NK-92 treated with Interleukin-12 subunit alpha and Interleukin-12 subunit beta, amount 100 ng/mL, for 24 hours (cell line): ENCODE results near the gene ABHD15.

Experiments
- DNase-seq: peaks from one replicate; lab custom pipeline; 2025; lab: John Stamatoyannopoulos, UW

ABHD15 gene

GRCh38 chr17:29582254-29582765 is 15.5 kb upstream of the ABHD15 start:
- DNase-seq, result no peak

- no peak for DNase-seq
Observed at GRCh38 chr17:29581583-29582253, 14.9 kb upstream of the ABHD15 start.

GRCh38 chr17:29579866-29580771 is 13.3 kb upstream of the ABHD15 start:
- peak; percentile 59 for DNase-seq

GRCh38 chr17:29578626-29579485 is 12.0 kb upstream of the ABHD15 start:
- DNase-seq, result no peak

GRCh38 chr17:29577385-29578211 is 10.8 kb upstream of the ABHD15 start:
- no peak for DNase-seq

GRCh38 chr17:29577001-29577370 is 10.1 kb upstream of the ABHD15 start:
- no peak for DNase-seq

GRCh38 chr17:29576214-29577000 is 9.6 kb upstream of the ABHD15 start:
- DNase-seq, result no peak

GRCh38 chr17:29575511-29576213 is 8.8 kb upstream of the ABHD15 start:
- no peak for DNase-seq

- DNase-seq, result no peak
Observed at GRCh38 chr17:29574732-29575510, 8.1 kb upstream of the ABHD15 start.

- DNase-seq, result no peak
Observed at GRCh38 chr17:29573871-29574731, 7.3 kb upstream of the ABHD15 start.

GRCh38 chr17:29573558-29573869 is 6.7 kb upstream of the ABHD15 start:
- no peak for DNase-seq

- no peak for DNase-seq
Observed at GRCh38 chr17:29572691-29573557, 6.1 kb upstream of the ABHD15 start.

- no peak for DNase-seq
Observed at GRCh38 chr17:29571883-29572681, 5.2 kb upstream of the ABHD15 start.

GRCh38 chr17:29571486-29571882 is 4.6 kb upstream of the ABHD15 start:
- no peak for DNase-seq

- DNase-seq, result no peak
Observed at GRCh38 chr17:29570521-29570920, 3.7 kb upstream of the ABHD15 start.

GRCh38 chr17:29569245-29569950 is 2.6 kb upstream of the ABHD15 start:
- DNase-seq, result no peak
